ENCODE measurements around the gene PSMB8. TPM values are rescaled to one million over a fixed set of nuclear protein-coding genes. Genes with fewer than 3 reads are reported as not detected.

Gene PSMB8
- total RNA-seq, 120 experiments from 2014 or later: 6.7 to 33.3 (median 13.1) TPM

Other genes with a start within 250 kb of the PSMB8 start
- 10 to 100 TPM in 36 of 120 experiments, 1 to 10 TPM in 78, under 1 TPM in 4, not detected in 2; 0.47 to 30.3 (median 6.0) TPM for gene HLA-DQA1, start 206.6 kb downstream of the PSMB8 start, total RNA-seq
- 10 to 100 TPM in 66 of 120 experiments, 1 to 10 TPM in 47, under 1 TPM in 7; 0.44 to 49.7 (median 12.7) TPM for gene HLA-DQB1, start 177.4 kb downstream of the PSMB8 start, total RNA-seq
- gene HLA-DQA2, start 102.7 kb downstream of the PSMB8 start, total RNA-seq: 1 to 10 TPM in 38 of 120 experiments, under 1 TPM in 35, not detected in 47; 0.30 to 4.3 (median 1.0) TPM
- 1 to 10 TPM in 50 of 120 experiments, under 1 TPM in 17, not detected in 53; 0.40 to 6.2 (median 2.2) TPM for gene HLA-DQB2, start 80.5 kb downstream of the PSMB8 start, total RNA-seq
- 1 to 10 TPM in 48 of 120 experiments, under 1 TPM in 40, not detected in 32; 0.33 to 9.9 (median 1.0) TPM for gene HLA-DOB, start 27.0 kb downstream of the PSMB8 start, total RNA-seq
- 10 to 100 TPM; 12.3 to 50.8 (median 24.2) TPM for gene TAP2, start 5.3 kb downstream of the PSMB8 start, total RNA-seq
- gene TAP1, start 9.7 kb upstream of the PSMB8 start, total RNA-seq: 10 to 100 TPM; 10.8 to 44.1 (median 18.6) TPM
- 10 to 100 TPM in 85 of 120 experiments, 1 to 10 TPM in 35; 3.1 to 32.7 (median 12.7) TPM for gene PSMB9, start 10.1 kb upstream of the PSMB8 start, total RNA-seq
- 10 to 100 TPM in 63 of 120 experiments, 1 to 10 TPM in 57; 2.4 to 46.1 (median 10.3) TPM for gene HLA-DMB, start 97.0 kb upstream of the PSMB8 start, total RNA-seq
- gene HLA-DMA, start 109.0 kb upstream of the PSMB8 start, total RNA-seq: 10 to 100 TPM in 91 of 120 experiments, 1 to 10 TPM in 29; 5.0 to 44.2 (median 15.1) TPM
- 100 to 1,000 TPM; 107 to 197 (median 134) TPM for gene BRD2, start 124.5 kb upstream of the PSMB8 start, total RNA-seq
- gene HLA-DOA, start 165.5 kb upstream of the PSMB8 start, total RNA-seq: 1 to 10 TPM in 118 of 120 experiments, under 1 TPM in 2; 0.64 to 9.6 (median 3.2) TPM
- gene HLA-DPA1, start 229.6 kb upstream of the PSMB8 start, total RNA-seq: 100 to 1,000 TPM in 2 of 120 experiments, 10 to 100 TPM in 115, 1 to 10 TPM in 3; 5.9 to 107 (median 35.2) TPM
- gene HLA-DPB1, start 231.9 kb upstream of the PSMB8 start, total RNA-seq: 10 to 100 TPM; 14.1 to 88.3 (median 30.5) TPM

Data from dorsolateral prefrontal cortex (tissue), 118 donors.